ENCODE results near the gene PRLR. TPM values are rescaled to one million over a fixed set of nuclear protein-coding genes. Genes with fewer than 3 reads are reported as not detected.
A peak's percentile ranks its signal among the peaks of the same experiment; 100 is the strongest.
"Not testable (repeated sequence)": the region's sequence is repeated elsewhere in the genome, so short reads cannot be mapped to it uniquely, and the experiment has no call there.

The PRLR gene
- total RNA-seq, 2 experiments from 2014 or later = not detected

- POLR2A ChIA-PET = no interaction called here
- H3K36me3 Mint-ChIP-seq = no peaks in the 10 kb centered on the region
- peaks cover 15% of the 10 kb centered on the region for H3K27me3 Mint-ChIP-seq
- intact Hi-C loops (cut with micrococcal nuclease) = loop anchor here (1.0 kb wide), 1 partner anchor 113 kb away; no protein-coding TSS in a partner anchor
- no peaks in the 10 kb centered on the region for H3K9me3 Mint-ChIP-seq
- no peaks in the 10 kb centered on the region for H3K4me1 Mint-ChIP-seq (ENCODE audit: low read depth)
- CTCF ChIA-PET = interaction anchor here (0.7 to 1.5 kb wide), 5 partner anchors 13 to 448 kb away, joined by 3 read pairs; partner anchors contain the start of gene PRLR
- no peak overlapping the region for H3K27ac Mint-ChIP-seq
- DNase-seq = peak; percentile 54
- H3K4me3 Mint-ChIP-seq = no peak overlapping the region
These were observed 27.8 kb downstream of the PRLR start for GRCh38 chr5:35202319-35203111.

- ChIA-PET POLR2A (no interaction called here), CTCF (interaction anchor here (0.6 kb wide), 1 partner anchor 450 kb away, joined by 3 read pairs; no protein-coding TSS in a partner anchor)
- Mint-ChIP-seq H3K9me3 (no peaks in the 10 kb centered on the region), H3K4me3 (no peak overlapping the region), H3K4me1 (ENCODE audit: low read depth) (no peaks in the 10 kb centered on the region), H3K27ac (no peak overlapping the region), H3K27me3 (peaks cover 15% of the 10 kb centered on the region), H3K36me3 (no peaks in the 10 kb centered on the region)
- intact Hi-C loops (cut with micrococcal nuclease) = no loop called here
- no peak for DNase-seq
These were observed 29.0 kb downstream of the PRLR start for GRCh38 chr5:35201291-35201690.

- no peaks in the 10 kb centered on the region for H3K4me1 Mint-ChIP-seq (ENCODE audit: low read depth)
- peaks cover 15% of the 10 kb centered on the region for H3K27me3 Mint-ChIP-seq
- H3K4me3 Mint-ChIP-seq = no peak overlapping the region
- intact Hi-C loops (cut with micrococcal nuclease) = no loop called here
- DNase-seq = no peak
- POLR2A ChIA-PET = no interaction called here
- CTCF ChIA-PET = no interaction called here
- H3K27ac Mint-ChIP-seq = no peak overlapping the region
- no peaks in the 10 kb centered on the region for H3K36me3 Mint-ChIP-seq
- no peaks in the 10 kb centered on the region for H3K9me3 Mint-ChIP-seq
These were observed 30.4 kb downstream of the PRLR start for GRCh38 chr5:35199886-35200285.

GRCh38 chr5:35198686-35199085, 31.6 kb downstream of the PRLR start:
- intact Hi-C loops (cut with micrococcal nuclease) = no loop called here
- no peak for DNase-seq
- Mint-ChIP-seq H3K36me3 (no peaks in the 10 kb centered on the region), H3K27me3 (peaks cover 14% of the 10 kb centered on the region), H3K27ac (no peak overlapping the region), H3K9me3 (no peaks in the 10 kb centered on the region), H3K4me1 (ENCODE audit: low read depth) (no peaks in the 10 kb centered on the region), H3K4me3 (no peak overlapping the region)
- ChIA-PET POLR2A (no interaction called here), CTCF (interaction anchor here (0.6 kb wide), 1 partner anchor 8 kb away, joined by 3 read pairs; no protein-coding TSS in a partner anchor)

GRCh38 chr5:35198075-35198474, 32.2 kb downstream of the PRLR start:
- intact Hi-C loops (cut with micrococcal nuclease) = no loop called here
- no peak for DNase-seq
- POLR2A ChIA-PET = no interaction called here
- Mint-ChIP-seq H3K4me3 (no peak overlapping the region), H3K27ac (no peak overlapping the region), H3K4me1 (ENCODE audit: low read depth) (no peaks in the 10 kb centered on the region), H3K36me3 (no peaks in the 10 kb centered on the region), H3K27me3 (peaks cover 14% of the 10 kb centered on the region), H3K9me3 (no peaks in the 10 kb centered on the region)
- CTCF ChIA-PET = interaction anchor here (0.6 kb wide), 1 partner anchor 7 kb away, joined by 3 read pairs; no protein-coding TSS in a partner anchor

GRCh38 chr5:35197351-35197750, 32.9 kb downstream of the PRLR start:
- no peaks in the 10 kb centered on the region for H3K9me3 Mint-ChIP-seq
- no peak overlapping the region for H3K4me3 Mint-ChIP-seq
- peaks cover 14% of the 10 kb centered on the region for H3K27me3 Mint-ChIP-seq
- no peak for DNase-seq
- POLR2A ChIA-PET = no interaction called here
- CTCF ChIA-PET = no interaction called here
- no peaks in the 10 kb centered on the region for H3K4me1 Mint-ChIP-seq (ENCODE audit: low read depth)
- intact Hi-C loops (cut with micrococcal nuclease) = no loop called here
- no peaks in the 10 kb centered on the region for H3K36me3 Mint-ChIP-seq
- H3K27ac Mint-ChIP-seq = no peak overlapping the region

- CTCF ChIA-PET = no interaction called here
- H3K27ac Mint-ChIP-seq = no peak overlapping the region
- POLR2A ChIA-PET = no interaction called here
- H3K27me3 Mint-ChIP-seq = peaks cover 9% of the 10 kb centered on the region
- no peaks in the 10 kb centered on the region for H3K36me3 Mint-ChIP-seq
- no peaks in the 10 kb centered on the region for H3K9me3 Mint-ChIP-seq
- intact Hi-C loops (cut with micrococcal nuclease) = no loop called here
- DNase-seq = no peak
- no peak overlapping the region for H3K4me3 Mint-ChIP-seq
- H3K4me1 Mint-ChIP-seq (ENCODE audit: low read depth) = no peaks in the 10 kb centered on the region
These were observed 34.8 kb downstream of the PRLR start for GRCh38 chr5:35195472-35195852.

- Mint-ChIP-seq H3K36me3 (no peaks in the 10 kb centered on the region), H3K27ac (no peak overlapping the region), H3K27me3 (peaks cover 7% of the 10 kb centered on the region), H3K4me1 (ENCODE audit: low read depth) (no peaks in the 10 kb centered on the region), H3K4me3 (no peak overlapping the region), H3K9me3 (no peaks in the 10 kb centered on the region)
- CTCF ChIA-PET = no interaction called here
- no peak for DNase-seq
- POLR2A ChIA-PET = interaction anchor here (1.5 kb wide), 1 partner anchor 65 kb away, joined by 3 read pairs; no protein-coding TSS in a partner anchor
- intact Hi-C loops (cut with micrococcal nuclease) = no loop called here
These were observed 35.4 kb downstream of the PRLR start for GRCh38 chr5:35194635-35195471.

- no peak overlapping the region for H3K4me3 Mint-ChIP-seq
- CTCF ChIA-PET = interaction anchor here (0.5 kb wide), 1 partner anchor 771 kb away, joined by 4 read pairs; no protein-coding TSS in a partner anchor
- H3K9me3 Mint-ChIP-seq = no peaks in the 10 kb centered on the region
- no peak for DNase-seq
- intact Hi-C loops (cut with micrococcal nuclease) = no loop called here
- H3K27me3 Mint-ChIP-seq = peaks cover 4% of the 10 kb centered on the region
- POLR2A ChIA-PET = no interaction called here
- H3K36me3 Mint-ChIP-seq = no peaks in the 10 kb centered on the region
- H3K4me1 Mint-ChIP-seq (ENCODE audit: low read depth) = no peaks in the 10 kb centered on the region
- no peak overlapping the region for H3K27ac Mint-ChIP-seq
These were observed 37.8 kb downstream of the PRLR start for GRCh38 chr5:35192506-35192905.

- intact Hi-C loops (cut with micrococcal nuclease); H3K27ac Mint-ChIP-seq; H3K4me3 Mint-ChIP-seq; CTCF ChIA-PET; H3K36me3 Mint-ChIP-seq; H3K4me1 Mint-ChIP-seq (ENCODE audit: low read depth); DNase-seq; H3K27me3 Mint-ChIP-seq; POLR2A ChIA-PET; H3K9me3 Mint-ChIP-seq: not testable (repeated sequence)
These were observed 40.5 kb downstream of the PRLR start for GRCh38 chr5:35189801-35190200.

- DNase-seq = no peak
- CTCF ChIA-PET = interaction anchor here (0.6 kb wide), 1 partner anchor 10 kb away, joined by 3 read pairs; no protein-coding TSS in a partner anchor
- POLR2A ChIA-PET = no interaction called here
- Mint-ChIP-seq H3K27me3 (peaks cover 8% of the 10 kb centered on the region), H3K36me3 (no peaks in the 10 kb centered on the region), H3K4me3 (no peak overlapping the region), H3K27ac (no peak overlapping the region), H3K9me3 (no peaks in the 10 kb centered on the region), H3K4me1 (ENCODE audit: low read depth) (no peaks in the 10 kb centered on the region)
- intact Hi-C loops (cut with micrococcal nuclease) = no loop called here
These were observed 42.2 kb downstream of the PRLR start for GRCh38 chr5:35188031-35188457.

- H3K27ac Mint-ChIP-seq; H3K4me1 Mint-ChIP-seq (ENCODE audit: low read depth); H3K27me3 Mint-ChIP-seq; DNase-seq; H3K4me3 Mint-ChIP-seq; H3K9me3 Mint-ChIP-seq; intact Hi-C loops (cut with micrococcal nuclease); H3K36me3 Mint-ChIP-seq; POLR2A ChIA-PET: not testable (repeated sequence)
- CTCF ChIA-PET = interaction anchor here (0.6 kb wide), 1 partner anchor 9 kb away, joined by 3 read pairs; no protein-coding TSS in a partner anchor
These were observed 42.7 kb downstream of the PRLR start for GRCh38 chr5:35187621-35188020.
